Measurements from ENCODE around the gene SYNPO.

Gene SYNPO

GRCh38 chr5:150656191-150657132 is 16.0 kb downstream of the SYNPO start:
- DNase-seq (ENCODE audit: low spot score), result peak; percentile 88

DNA sequence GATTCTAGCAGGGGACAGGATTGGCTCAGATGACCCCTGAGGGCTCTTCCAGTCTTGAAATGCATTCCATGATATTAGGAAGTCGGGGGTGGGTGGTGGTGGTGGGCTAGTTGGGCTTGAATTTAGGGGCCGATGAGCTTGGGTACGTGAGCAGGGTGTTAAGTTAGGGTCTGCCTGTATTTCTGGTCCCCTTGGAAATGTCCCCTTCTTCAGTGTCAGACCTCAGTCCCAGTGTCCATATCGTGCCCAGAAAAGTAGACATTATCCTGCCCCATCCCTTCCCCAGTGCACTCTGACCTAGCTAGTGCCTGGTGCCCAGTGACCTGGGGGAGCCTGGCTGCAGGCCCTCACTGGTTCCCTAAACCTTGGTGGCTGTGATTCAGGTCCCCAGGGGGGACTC is 17.7 kb downstream of the SYNPO start:
- no peak for DNase-seq (ENCODE audit: low spot score)

- DNase-seq (ENCODE audit: low spot score), result no peak
Measured at GRCh38 chr5:150658699-150659265, 18.3 kb downstream of the SYNPO start.

DNA sequence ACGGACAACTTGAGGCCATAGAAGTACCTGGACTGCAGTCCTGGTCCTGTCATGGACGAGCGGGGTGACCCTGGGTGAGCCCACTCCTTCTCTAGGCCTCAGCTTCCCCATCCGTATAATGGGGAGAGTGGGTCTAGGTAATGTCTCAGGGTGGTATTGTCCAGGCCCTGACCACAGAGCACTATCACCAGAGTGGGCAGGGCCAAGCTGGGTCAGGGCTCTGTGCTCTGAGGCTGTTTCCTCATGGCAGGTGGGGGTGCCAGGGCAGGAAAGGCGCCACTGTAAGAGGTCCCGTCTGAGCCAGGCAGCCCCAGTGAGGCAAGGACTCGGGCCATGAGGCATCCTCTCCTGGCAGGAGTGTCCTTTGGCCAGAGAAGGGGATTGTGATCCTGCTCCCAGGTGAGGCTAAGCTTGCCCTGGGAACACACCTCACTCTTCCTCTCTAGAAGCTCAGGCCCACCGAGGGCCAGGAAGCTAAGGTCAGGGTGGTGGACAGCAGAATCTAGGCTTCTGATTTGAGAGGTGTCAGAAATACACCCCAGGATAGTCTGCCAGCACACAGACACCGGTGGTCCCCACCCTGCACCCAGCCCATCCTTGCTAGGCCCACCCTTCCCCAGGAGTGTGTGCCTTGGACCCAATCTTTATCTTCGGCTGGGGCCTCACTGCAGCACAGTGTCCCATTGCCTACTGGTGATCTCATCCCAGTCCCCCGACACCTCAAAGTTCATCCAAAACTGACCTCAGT is 19.1 kb downstream of the SYNPO start:
- no peak for DNase-seq (ENCODE audit: low spot score)

DNA sequence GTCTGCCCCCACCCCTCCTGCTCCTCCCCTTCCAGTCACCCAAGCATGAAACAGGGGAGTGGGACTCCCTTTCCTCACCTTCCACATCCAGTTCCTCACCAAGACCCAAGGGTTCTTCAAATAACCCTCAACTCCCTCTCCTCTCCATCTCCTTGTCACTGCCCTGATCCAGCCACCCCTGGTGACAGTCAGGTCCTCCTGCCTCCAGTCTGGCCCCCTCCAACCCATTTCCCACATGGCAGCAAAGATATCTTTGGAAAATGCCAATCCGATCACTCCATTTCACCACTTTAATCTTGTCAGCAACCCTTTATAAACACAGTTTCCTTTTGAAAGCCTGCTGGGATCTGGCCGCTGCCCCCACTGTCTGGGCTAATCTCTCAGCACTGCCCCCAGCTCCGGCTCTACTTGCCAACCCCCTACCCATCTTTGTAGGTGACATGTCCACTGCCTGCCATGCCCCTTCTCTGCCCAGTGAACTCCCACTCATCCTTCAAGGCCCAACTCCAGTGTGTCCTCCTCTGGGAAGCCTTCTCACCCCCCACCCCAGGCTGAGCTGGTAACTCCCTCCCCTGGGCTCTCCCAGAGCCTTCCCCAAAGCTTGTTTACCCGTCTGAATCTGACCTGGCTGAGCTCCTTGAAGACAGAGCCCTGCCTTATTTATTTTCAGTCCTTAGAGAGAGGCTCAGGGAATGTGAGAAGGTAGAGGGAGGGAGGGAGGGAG is 19.8 kb downstream of the SYNPO start:
- no peak for DNase-seq (ENCODE audit: low spot score)

- DNase-seq (ENCODE audit: low spot score), result no peak
Measured at GRCh38 chr5:150661086-150661485, 20.6 kb downstream of the SYNPO start, which contains the start of gene MYOZ3. TSS of gene MYOZ3 (plus strand) at chr5:150661251. CDS start at chr5:150662942, 1,691 bp downstream.

GRCh38 chr5:150661821-150662596 is 21.5 kb downstream of the SYNPO start:
- DNase-seq (ENCODE audit: low spot score), result no peak

DNA sequence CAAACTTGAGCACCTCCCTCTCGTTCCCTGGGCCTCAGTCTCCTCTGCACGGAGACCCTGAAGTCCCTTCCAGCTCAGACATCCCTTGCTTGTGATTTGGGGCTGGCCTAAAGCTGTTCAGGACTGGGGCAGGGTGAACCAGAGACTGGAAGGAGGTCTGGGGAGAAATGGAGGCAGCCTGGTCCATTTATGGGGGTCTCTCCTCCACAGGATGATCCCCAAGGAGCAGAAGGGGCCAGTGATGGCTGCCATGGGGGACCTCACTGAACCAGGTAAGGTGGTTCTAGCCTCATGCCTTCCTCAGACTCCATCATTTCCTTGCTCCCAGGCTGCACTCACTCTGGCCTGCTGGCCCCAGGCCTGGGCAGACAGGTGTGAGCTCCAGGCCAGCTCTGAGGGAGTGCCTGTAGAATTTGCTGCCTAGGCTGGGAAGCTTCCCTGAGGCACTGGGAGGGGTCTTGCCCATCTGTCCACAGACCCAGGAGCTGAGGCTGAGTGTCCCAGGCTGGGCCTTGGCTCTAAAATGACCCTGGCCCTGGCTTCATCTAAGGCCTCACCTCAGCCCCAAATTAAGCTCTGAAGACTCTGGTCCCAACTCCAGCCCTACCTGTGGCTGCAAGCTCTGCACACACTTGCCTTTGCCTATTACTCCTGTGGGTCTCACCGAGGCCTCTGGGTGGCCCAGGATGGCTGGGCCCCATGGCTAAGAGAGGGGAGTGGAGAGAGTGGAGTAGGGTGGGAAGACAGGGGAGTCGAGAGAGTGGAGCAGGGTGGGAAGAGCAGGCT is 22.5 kb downstream of the SYNPO start:
- DNase-seq (ENCODE audit: low spot score), result no peak

GRCh38 chr5:150663936-150664335 is 23.5 kb downstream of the SYNPO start:
- no peak for DNase-seq (ENCODE audit: low spot score)

DNA sequence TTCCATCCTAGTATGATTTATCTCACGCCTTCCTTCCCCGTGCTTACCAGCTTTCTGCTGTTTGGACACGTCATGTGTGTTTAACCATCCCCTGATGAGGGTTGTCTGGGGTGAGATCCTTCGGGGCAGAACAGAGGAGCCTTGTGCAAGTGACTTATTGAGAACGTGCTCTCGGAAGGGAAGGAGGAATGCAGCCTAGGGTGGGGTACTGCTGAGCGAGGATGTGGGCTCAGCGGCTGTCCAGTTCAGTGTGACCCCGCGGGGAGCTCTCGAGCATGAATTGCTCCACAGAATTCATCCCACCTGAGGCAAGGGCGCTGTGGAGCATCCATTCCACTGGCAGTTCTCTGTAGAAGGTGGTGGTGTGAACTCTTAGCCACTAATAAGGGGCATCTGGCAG is 24.6 kb downstream of the SYNPO start:
- no peak for DNase-seq (ENCODE audit: low spot score)

DNA sequence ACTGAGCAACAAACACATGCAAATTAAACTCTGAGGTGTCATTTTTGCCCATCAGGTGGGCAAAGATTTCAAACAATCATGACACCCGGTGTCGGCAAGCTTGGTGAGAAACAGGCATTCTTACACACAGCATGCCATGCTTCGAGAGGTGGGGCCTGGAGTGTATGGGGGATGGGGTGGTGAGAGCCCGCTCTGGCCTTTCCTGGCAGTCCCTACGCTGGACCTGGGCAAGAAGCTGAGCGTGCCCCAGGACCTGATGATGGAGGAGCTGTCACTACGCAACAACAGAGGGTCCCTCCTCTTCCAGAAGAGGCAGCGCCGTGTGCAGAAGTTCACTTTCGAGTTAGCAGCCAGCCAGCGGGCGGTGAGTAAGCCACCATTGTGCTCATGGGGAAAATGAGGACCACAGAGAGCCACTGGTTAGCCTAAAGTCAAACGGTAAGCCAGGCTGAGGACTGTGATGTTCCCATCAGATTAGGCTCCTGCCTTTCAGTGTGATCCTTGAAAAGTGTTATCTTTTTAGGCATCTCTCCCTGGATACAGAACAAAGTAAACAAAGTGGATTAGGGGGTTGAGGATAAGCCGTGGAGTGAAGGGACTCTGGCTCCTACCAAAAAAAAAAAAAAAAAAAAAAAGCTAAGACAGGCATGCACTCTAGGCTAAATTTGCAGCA is 30.0 kb downstream of the SYNPO start:
- no peak for DNase-seq (ENCODE audit: low spot score)

DNA sequence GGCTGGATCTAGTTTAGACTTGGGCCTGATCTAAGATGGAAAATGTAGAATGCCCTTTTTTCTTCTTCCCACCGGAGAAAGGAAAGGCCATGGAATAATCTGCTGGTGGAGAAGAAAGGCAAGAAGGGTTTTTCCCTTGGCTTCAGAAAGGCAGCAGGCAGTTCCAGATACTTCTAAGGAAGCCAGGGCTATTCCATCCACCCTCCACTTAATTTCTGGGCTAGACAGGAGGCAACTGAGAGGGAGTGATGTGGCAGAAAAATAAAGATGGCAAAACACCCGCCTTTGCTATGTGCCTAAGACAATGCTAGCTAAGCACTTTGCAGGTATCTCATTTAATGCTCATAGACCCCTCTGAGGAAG is 30.5 kb downstream of the SYNPO start:
- no peak for DNase-seq (ENCODE audit: low spot score)

- no peak for DNase-seq (ENCODE audit: low spot score)
Measured at GRCh38 chr5:150671509-150672236, 31.2 kb downstream of the SYNPO start.

DNA sequence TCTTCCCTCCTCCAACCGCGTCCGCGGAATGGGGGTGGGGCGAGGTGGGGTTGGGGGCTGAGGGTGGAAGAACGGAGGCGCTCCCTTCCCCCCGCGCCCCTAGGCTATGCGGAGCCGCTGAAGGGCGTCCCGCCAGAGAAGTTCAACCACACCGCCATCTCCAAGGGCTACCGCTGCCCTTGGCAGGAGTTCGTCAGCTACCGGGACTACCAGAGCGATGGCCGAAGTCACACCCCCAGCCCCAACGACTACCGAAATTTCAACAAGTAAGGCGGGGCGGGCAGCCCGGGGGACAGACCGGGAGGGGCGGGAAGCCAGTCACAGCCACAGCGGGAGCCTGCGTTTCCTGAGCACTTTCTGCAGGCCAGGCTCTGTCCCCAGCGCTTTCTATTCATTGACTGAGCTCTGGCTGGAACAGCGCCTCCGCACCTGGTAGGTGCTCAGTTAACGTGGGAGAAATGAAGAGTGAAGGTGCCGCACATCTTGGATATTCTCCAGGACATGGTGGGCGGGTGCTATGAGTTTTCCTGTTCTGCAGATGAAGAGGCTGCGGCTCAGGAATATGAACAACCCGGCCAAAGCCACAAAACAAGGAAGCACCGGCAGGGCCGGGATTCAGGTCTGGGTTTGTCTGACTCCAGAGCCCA is 31.9 kb downstream of the SYNPO start:
- no peak for DNase-seq (ENCODE audit: low spot score)

- no peak for DNase-seq (ENCODE audit: low spot score)
Measured at GRCh38 chr5:150672884-150673275, 32.4 kb downstream of the SYNPO start.

- no peak for DNase-seq (ENCODE audit: low spot score)
Measured at GRCh38 chr5:150674341-150674821, 33.9 kb downstream of the SYNPO start.

GRCh38 chr5:150675069-150675468 is 34.6 kb downstream of the SYNPO start:
- DNase-seq (ENCODE audit: low spot score), result no peak

DNA sequence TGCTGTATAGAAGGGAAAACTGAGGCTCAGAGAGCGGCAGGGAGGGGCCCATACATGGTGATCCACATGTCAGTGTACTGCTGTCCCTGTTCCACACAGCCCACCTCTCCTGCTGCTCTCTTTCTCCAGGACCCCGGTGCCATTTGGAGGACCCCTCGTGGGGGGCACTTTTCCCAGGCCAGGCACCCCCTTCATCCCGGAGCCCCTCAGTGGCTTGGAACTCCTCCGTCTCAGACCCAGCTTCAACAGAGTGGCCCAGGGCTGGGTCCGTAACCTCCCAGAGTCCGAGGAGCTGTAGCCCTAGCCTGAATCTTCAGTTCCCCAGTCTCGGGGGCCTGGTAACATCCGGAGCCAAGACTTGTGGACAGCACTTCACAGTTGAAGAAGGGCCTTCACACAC is 36.1 kb downstream of the SYNPO start:
- no peak for DNase-seq (ENCODE audit: low spot score)

DNA sequence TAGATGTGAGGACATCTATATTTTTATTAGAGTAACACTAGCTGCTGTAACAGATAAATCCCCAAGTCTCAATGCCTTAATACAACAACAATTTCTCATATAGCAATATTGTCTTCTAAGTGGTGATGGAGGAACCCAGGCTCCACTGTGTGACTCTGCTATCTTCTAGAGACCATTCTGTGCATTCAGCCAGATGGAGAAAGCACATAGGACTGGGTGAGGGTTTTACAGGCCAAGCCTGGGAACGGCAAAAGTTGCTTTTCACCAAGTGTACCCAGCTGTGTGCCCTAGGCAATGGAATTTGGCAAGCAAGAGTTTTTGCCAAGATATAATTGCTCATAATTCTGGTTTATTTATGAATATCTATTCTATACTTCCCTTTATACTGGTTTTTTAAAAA is 48.7 kb downstream of the SYNPO start:
- DNase-seq (ENCODE audit: low spot score), result no peak
